ENCODE data around the gene EYS. TPM values are rescaled to one million over a fixed set of nuclear protein-coding genes. Genes with fewer than 3 reads are reported as not detected.
A peak's percentile ranks its signal among the peaks of the same experiment; 100 is the strongest.

Gene EYS
- total and polyA plus RNA-seq, 2 of the 13 experiments (the other 11 are each of a cell fraction or from before 2014, with no cell fraction given) = 0.04 to 0.07 TPM

DNA sequence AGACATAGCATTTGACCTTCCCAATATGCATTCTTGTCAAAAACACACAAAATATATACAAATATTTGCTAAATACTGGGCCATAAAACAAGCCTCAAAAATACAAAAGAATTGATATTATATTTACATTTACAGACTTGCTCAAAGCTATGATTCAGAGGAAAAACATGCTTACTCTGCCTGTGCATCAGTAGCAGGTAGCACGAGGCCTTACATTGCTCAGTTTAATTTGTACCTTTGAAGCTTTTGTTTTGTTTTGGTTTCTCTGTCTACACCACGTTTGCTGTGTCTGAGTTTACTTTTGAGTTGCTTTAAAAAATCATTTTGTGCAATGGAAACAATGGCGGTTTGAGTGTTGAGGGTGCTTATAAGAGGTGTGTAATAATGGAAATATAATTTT, 1972.1 kb downstream of the EYS start (continued):
- TF ChIP-seq, protein P1, sequence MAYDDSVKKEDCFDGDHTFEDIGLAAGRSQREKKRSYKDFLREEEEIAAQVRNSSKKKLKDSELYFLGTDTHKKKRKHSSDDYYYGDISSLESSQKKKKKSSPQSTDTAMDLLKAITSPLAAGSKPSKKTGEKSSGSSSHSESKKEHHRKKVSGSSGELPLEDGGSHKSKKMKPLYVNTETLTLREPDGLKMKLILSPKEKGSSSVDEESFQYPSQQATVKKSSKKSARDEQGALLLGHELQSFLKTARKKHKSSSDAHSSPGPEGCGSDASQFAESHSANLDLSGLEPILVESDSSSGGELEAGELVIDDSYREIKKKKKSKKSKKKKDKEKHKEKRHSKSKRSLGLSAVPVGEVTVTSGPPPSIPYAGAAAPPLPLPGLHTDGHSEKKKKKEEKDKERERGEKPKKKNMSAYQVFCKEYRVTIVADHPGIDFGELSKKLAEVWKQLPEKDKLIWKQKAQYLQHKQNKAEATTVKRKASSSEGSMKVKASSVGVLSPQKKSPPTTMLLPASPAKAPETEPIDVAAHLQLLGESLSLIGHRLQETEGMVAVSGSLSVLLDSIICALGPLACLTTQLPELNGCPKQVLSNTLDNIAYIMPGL (CRISPR knock-in tag; IDR thresholded peaks at IDR 0.05; ENCODE audit: borderline replicate concordance in 1 of 2, low read depth in 1 of 2) = no peak
- 0 out of 2 replicates have a peak, but pooled peaks have one; percentile 24 for TF ChIP-seq RARA (CRISPR knock-in tag; IDR thresholded peaks at IDR 0.05)
- TF ChIP-seq ARID5B (CRISPR knock-in tag; IDR thresholded peaks at IDR 0.05) = peak; percentile 55; the same call in 1 of the 2 replicates
- TF ChIP-seq KDM5A (IDR thresholded peaks at IDR 0.05; ENCODE audit: borderline replicate concordance, low read length) = no peak
- no peak for TF ChIP-seq BRD4 (CRISPR knock-in tag; IDR thresholded peaks at IDR 0.05)
- peak in 1 of 2 experiments; percentile 14; a peak in 1 of 4 replicates for TF ChIP-seq EP300 (IDR thresholded peaks at IDR 0.05; ENCODE audit: low read depth in 2 of 2, low read length in 2 of 2)
- TF ChIP-seq EP300 (CRISPR knock-in tag; IDR thresholded peaks at IDR 0.05; ENCODE audit: borderline replicate concordance) = no peak
- no peak for TF ChIP-seq ZNF724P (CRISPR knock-in tag; IDR thresholded peaks at IDR 0.05; ENCODE audit: borderline replicate concordance)
- TF ChIP-seq FOXO4 (CRISPR knock-in tag; conservative IDR thresholded peaks at IDR 0.05) = no peak
- TF ChIP-seq SOX13 (IDR thresholded peaks at IDR 0.05) = 0 out of 2 replicates have a peak, but pooled peaks have one; percentile 28
- TF ChIP-seq SOX13 (CRISPR knock-in tag; conservative IDR thresholded peaks at IDR 0.05 in 1 of 2, IDR thresholded peaks at IDR 0.05 in 1 of 2) = peak in 1 of 2 experiments; percentile 18; a peak in 1 of 4 replicates
- 0 out of 2 replicates have a peak, but pooled peaks have one; percentile 49 for TF ChIP-seq BHLHE40 (IDR thresholded peaks at IDR 0.05; ENCODE audit: low read length)
- TF ChIP-seq SALL1 (CRISPR knock-in tag; IDR thresholded peaks at IDR 0.05) = no peak

Data from HepG2 (cell line).